HG03095 (cell line): ENCODE results near the gene FAM120A.

Experiments used
- ATAC-seq: cut with Tn5 transposase; IDR thresholded peaks from one replicate; pipeline ENCODE4 v1.9.1; 2021; ENCODE audit warnings: moderate library complexity; ENCODE audit not compliant: unreplicated experiment

Gene FAM120A

DNA sequence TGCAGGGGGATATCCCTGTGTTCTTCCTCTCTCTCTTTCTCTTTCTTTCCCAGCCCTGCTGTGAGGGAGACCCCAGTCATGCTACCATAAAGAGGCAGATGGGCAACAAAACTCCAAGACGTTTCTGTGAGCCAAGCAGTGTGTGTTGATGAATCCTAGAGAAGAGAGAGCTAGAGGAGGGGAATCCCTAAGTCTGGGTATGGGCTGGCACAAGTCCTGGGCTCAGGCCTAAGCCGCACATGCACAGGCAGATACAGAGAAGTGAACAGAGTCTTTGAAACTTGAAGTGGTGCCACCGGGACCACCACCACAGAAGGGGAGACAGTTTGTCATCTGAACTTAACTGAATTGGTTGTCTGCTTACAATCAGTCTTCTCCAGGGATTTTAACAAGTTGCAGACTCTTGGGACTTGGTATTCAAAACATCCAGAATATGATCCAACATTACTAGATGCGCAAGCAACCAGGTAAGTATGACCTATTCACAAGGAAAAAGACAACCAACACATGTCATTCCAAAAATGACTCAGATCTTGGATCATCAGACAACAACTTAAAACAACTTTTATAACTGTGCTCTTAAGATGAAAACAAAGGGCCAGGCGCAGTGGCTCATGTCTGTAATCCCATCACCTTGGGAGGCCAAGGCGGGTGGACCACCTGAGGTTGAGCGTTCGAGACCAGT lies 10.4 kb upstream of the FAM120A start:
- no peak for ATAC-seq

DNA sequence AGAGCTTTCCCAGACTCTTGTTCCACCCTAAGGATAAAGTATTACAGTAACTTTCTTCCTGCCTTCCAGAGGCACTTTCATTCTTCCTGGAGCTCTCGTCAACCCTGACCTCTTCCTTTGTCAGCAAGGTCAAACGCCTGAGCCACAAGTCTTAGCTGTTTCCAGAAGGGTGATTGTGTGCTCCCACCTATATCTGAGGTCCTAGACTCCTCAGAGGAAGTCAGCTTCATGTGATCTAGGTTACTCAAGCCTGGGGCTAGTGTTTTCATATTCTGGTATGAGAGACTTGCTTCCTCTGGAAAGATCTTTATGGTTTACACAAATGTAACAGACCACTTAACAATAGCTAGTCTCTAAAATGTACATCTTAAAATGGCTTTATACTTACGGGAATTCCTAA lies 5.4 kb upstream of the FAM120A start:
- ATAC-seq: no peak

DNA sequence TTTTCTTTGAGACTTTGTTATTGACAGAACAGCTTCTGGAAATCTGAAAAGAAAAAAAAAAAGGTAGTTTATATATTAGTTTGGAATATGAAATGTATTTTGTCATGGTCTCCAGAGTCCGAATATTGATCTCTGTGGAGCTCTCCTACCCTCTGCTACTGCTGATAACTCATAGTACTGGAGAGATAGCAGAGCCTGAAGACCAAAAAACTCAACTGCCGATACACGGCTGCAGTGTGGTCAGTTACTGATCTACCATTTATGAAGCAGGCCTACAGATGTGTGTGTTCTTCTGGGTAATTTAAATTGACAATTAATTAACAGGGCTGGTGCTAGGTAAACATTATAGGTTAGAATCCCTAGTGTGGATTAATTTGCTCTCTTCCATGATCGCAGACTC lies 3.8 kb upstream of the FAM120A start:
- no peak for ATAC-seq

- no peak for ATAC-seq
Measured at GRCh38 chr9:93451849-93452709, 594 bp downstream of the FAM120A start.

DNA sequence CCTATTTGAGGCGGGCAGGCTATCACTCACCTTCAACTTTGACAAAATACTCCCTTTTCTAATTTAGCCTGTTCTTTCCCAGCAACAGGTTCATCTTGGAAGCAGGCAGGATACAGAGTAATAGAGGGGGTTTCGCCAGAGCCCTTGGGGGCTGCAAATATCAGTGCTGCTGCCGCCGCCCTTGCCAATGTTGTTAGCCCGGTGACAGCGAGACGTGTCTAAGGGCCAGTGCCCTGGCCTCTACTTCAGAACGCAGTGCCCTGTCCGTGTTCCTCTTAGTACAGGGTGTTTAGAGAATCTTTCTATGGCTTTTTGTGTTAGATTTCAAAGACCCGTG lies 1.2 kb downstream of the FAM120A start:
- ATAC-seq: no peak

- ATAC-seq: peak; percentile 55
Measured at GRCh38 chr9:93453047-93453914, 1.8 kb downstream of the FAM120A start, which contains the start of gene FAM120AOS. Gene FAM120AOS, minus strand, starts transcription at chr9:93453581. Its CDS starts 872 bp downstream, at chr9:93452709.

DNA sequence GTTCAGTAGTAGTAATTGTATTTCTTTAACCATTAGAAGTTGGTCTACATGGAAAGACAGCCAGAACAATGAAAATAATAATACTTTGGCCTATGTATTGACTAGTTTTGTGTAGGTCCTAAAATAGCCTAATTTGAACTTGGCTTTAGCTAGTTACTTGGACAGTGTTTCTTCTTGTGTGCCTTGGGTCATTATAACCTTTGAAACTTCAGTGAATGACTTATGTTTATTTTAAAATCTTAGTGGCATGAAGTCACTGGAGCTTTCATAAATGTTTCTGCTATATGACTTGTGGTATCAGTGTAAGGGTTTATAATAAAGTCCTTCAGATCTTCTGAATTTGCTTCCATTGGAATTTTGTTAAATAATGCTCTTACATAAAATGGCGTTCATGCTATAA lies 4.5 kb downstream of the FAM120A start:
- no peak for ATAC-seq

GRCh38 chr9:93456504-93456903 lies 5.0 kb downstream of the FAM120A start:
- ATAC-seq: no peak

DNA sequence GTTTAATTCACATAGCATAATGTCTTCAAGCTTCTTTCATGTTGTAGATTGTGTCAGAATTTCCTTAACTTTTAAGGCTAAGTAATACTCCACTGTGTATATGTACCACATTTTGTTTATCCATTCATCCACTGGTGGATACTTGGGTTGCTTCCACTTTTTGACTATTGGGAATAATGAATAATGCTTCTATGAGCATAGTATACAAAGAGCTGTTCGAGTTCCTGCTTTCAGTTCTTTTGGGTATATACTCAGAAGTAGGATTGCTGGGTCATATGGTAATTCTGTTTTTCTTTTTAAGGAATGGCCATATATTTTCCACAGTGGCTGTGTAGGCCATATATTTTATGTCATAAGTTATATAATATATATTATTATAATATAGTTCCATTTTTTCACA lies 5.5 kb downstream of the FAM120A start:
- ATAC-seq: no peak

- no peak for ATAC-seq
Measured at GRCh38 chr9:93458712-93459111, 7.2 kb downstream of the FAM120A start.

DNA sequence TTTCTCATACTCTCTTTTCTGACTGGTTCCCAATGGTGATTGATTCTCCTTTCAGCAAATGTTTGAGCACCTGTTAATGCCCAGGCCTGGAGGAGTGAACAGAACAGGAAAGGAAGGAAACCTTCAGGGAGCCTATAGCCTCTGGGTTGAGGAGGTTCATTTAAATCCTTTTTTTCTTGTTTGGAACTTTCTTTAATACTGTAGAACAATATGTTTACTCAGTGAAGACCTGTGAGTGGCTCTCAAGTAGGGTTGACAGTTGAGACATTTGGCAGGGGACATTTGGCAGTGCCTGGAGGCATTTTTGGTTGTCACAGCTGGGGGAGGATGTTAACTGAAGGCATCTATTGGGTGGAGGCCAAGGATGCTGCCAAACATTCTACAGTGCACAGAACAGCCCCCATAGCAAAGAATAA lies 8.0 kb downstream of the FAM120A start:
- ATAC-seq: no peak

DNA sequence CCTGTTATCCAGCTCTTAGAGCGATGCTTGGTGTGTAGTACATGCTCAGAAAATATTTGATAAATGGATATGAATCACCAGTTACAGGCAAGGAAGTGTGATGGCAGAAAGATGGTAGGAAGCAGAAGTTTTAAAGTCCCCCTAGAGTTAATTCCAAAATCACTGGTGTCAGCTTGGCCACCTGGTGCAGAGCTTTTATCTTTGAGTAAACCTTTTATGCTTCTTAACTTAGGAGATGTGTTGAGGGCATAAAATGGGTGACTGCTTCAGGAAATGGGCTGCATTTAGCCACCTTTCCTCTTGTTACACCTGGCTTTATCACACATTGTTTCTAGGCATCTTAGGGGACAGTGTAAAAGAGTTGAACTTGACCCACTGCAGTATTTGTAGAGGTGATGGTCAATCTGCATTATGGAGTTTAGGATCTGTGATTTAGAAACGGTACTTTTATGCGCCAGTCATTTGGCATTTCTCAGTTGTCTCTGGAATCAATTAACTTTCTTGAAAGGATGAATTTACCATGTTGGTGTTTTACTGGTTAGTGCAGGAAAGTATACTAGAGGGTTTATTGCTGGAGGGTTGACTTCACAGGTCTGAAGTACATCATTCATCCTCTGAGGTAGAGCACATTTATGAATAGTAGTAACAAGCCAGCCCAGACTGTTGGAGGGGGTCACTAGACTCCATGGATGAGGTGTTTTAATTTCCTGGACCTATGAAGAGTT lies 9.4 kb downstream of the FAM120A start:
- ATAC-seq: no peak

GRCh38 chr9:93461414-93461743 lies 9.9 kb downstream of the FAM120A start:
- no peak for ATAC-seq

- ATAC-seq: no peak
Measured at GRCh38 chr9:93461821-93462220, 10.3 kb downstream of the FAM120A start.

GRCh38 chr9:93463638-93464248 lies 12.3 kb downstream of the FAM120A start:
- ATAC-seq: no peak

GRCh38 chr9:93464395-93464794 lies 12.9 kb downstream of the FAM120A start:
- no peak for ATAC-seq

- no peak for ATAC-seq
Measured at GRCh38 chr9:93464876-93465275, 13.4 kb downstream of the FAM120A start.

GRCh38 chr9:93465855-93466254 lies 14.4 kb downstream of the FAM120A start:
- no peak for ATAC-seq

- ATAC-seq: no peak
Measured at GRCh38 chr9:93466416-93467061, 15.1 kb downstream of the FAM120A start.

- ATAC-seq: no peak
Measured at GRCh38 chr9:93467062-93467416, 15.6 kb downstream of the FAM120A start.
